Mesenchymal stem cell (in vitro differentiated cells and primary cell): Measurements from ENCODE around the gene ADAM12.

ENCODE experiments used
- DNase-seq: peaks from one replicate; pipeline ENCODE4 v3.0.0-alpha.2; 2013
- H2AFZ ChIP-seq: one replicate; pipeline ENCODE4 v1.6.1; 2013; ENCODE audit warnings: low read depth, mild to moderate bottlenecking, control low read depth, inconsistent platforms, low read length, moderate library complexity
- H2AK5ac ChIP-seq: 2 replicates; pipeline ENCODE4 v1.6.1; 2013; ENCODE audit warnings: low read length, moderate library complexity, mild to moderate bottlenecking, inconsistent platforms; ENCODE audit not compliant: severe bottlenecking
- H2BK120ac ChIP-seq: one replicate; pipeline ENCODE4 v1.6.1; 2013; ENCODE audit warnings: low read depth, mild to moderate bottlenecking, inconsistent platforms, low read length, moderate library complexity
- H2BK12ac ChIP-seq, 2 experiments: one replicate each; pipeline ENCODE4 v1.6.1; 2013; ENCODE audit warnings: inconsistent platforms in 2 of 2, low read length in 2 of 2, mild to moderate bottlenecking in 2 of 2, moderate library complexity in 2 of 2, control low read depth in 1 of 2
- H2BK15ac ChIP-seq: one replicate; pipeline ENCODE4 v1.6.1; 2013; ENCODE audit warnings: mild to moderate bottlenecking, low read depth, inconsistent platforms; ENCODE audit not compliant: poor library complexity, severe bottlenecking
- H2BK5ac ChIP-seq: 2 replicates; pipeline ENCODE4 v1.6.1; 2013; ENCODE audit warnings: low read depth, mild to moderate bottlenecking, low read length, control low read depth, inconsistent platforms; ENCODE audit not compliant: poor library complexity, severe bottlenecking
- H3K14ac ChIP-seq, 2 experiments: one replicate each; pipeline ENCODE4 v1.6.1; 2013; ENCODE audit warnings: inconsistent platforms in 2 of 2, low read length in 2 of 2, control low read depth in 1 of 2, mild to moderate bottlenecking in 1 of 2, moderate library complexity in 1 of 2
- H3K18ac ChIP-seq, 2 experiments: one replicate each; pipeline ENCODE4 v1.6.1; 2013; ENCODE audit warnings: inconsistent platforms in 2 of 2, low read length in 2 of 2, control low read depth in 1 of 2, low read depth in 1 of 2, mild to moderate bottlenecking in 1 of 2
- H3K23ac ChIP-seq, 2 experiments: one replicate each; pipeline ENCODE4 v1.6.1; 2013; ENCODE audit warnings: inconsistent platforms in 2 of 2, low read length in 2 of 2, mild to moderate bottlenecking in 2 of 2, moderate library complexity in 2 of 2, control low read depth in 1 of 2
- H3K27ac ChIP-seq: 2 replicates; pipeline ENCODE4 v1.5.1; 2013; ENCODE audit warnings: mild to moderate bottlenecking, moderate library complexity, low read length, control low read depth, inconsistent platforms; ENCODE audit not compliant: poor library complexity, severe bottlenecking
- H3K27me3 ChIP-seq, 2 experiments: 2 replicates each; pipeline versions ENCODE4 v1.6.1 to v1.7.0; 2013; ENCODE audit warnings: low read length in 2 of 2, mild to moderate bottlenecking in 2 of 2, moderate library complexity in 2 of 2, control low read depth in 1 of 2, inconsistent platforms in 1 of 2; ENCODE audit not compliant: control insufficient read depth in 1 of 2, insufficient read depth in 1 of 2
- H3K36me3 ChIP-seq, 2 experiments: 2 replicates each; pipeline versions ENCODE4 v1.6.1 to v1.7.0; 2013; ENCODE audit warnings: low read length in 2 of 2, control low read depth in 1 of 2, inconsistent platforms in 1 of 2, low read depth in 1 of 2, mild to moderate bottlenecking in 1 of 2; ENCODE audit not compliant: insufficient read depth in 2 of 2, control insufficient read depth in 1 of 2
- H3K4ac ChIP-seq, 2 experiments: one replicate each; pipeline ENCODE4 v1.6.1; 2013; ENCODE audit warnings: inconsistent platforms in 2 of 2, low read length in 2 of 2, mild to moderate bottlenecking in 2 of 2, moderate library complexity in 2 of 2, control low read depth in 1 of 2, low read depth in 1 of 2
- H3K4me1 ChIP-seq: 2 replicates; pipeline ENCODE4 v1.6.1; 2013; ENCODE audit warnings: low read depth, low read length, control low read depth; ENCODE audit not compliant: control insufficient read depth, insufficient read depth
- H3K4me2 ChIP-seq: 2 replicates; pipeline ENCODE4 v1.6.1; 2013; ENCODE audit warnings: low read length, mild to moderate bottlenecking, inconsistent platforms; ENCODE audit not compliant: poor library complexity, severe bottlenecking
- H3K4me3 ChIP-seq, 2 experiments: 2 replicates each; pipeline versions ENCODE4 v1.5.1 to v1.7.0; 2013; ENCODE audit warnings: low read length in 2 of 2, mild to moderate bottlenecking in 2 of 2, control low read depth in 1 of 2, low read depth in 1 of 2; ENCODE audit not compliant: insufficient read depth in 1 of 2
- H3K79me1 ChIP-seq: replicated peaks from 2 replicates; pipeline ENCODE4 v1.6.1; 2013; ENCODE audit warnings: mild to moderate bottlenecking, control low read depth, low read length, inconsistent platforms; ENCODE audit not compliant: poor library complexity, severe bottlenecking
- H3K9ac ChIP-seq: 2 replicates; pipeline ENCODE4 v1.7.0; 2013; ENCODE audit warnings: mild to moderate bottlenecking, low read length, moderate library complexity
- H3K9me3 ChIP-seq: 2 replicates; pipeline ENCODE4 v1.7.0; 2013; ENCODE audit warnings: mild to moderate bottlenecking, low read length; ENCODE audit not compliant: control insufficient read depth
- H4K8ac ChIP-seq: one replicate; pipeline ENCODE4 v1.6.1; 2013; ENCODE audit warnings: inconsistent platforms, mild to moderate bottlenecking, low read length, moderate library complexity
- H4K91ac ChIP-seq: one replicate; pipeline ENCODE4 v1.6.1; 2013; ENCODE audit warnings: mild to moderate bottlenecking, low read length, inconsistent platforms
- WGBS: methylation state at CpG from one replicate; pipeline ENCODE4 v1.1.7; 2013; ENCODE audit warnings: mixed read lengths; 5-methylcytosine and 5-hydroxymethylcytosine counted together

Gene ADAM12

DNA sequence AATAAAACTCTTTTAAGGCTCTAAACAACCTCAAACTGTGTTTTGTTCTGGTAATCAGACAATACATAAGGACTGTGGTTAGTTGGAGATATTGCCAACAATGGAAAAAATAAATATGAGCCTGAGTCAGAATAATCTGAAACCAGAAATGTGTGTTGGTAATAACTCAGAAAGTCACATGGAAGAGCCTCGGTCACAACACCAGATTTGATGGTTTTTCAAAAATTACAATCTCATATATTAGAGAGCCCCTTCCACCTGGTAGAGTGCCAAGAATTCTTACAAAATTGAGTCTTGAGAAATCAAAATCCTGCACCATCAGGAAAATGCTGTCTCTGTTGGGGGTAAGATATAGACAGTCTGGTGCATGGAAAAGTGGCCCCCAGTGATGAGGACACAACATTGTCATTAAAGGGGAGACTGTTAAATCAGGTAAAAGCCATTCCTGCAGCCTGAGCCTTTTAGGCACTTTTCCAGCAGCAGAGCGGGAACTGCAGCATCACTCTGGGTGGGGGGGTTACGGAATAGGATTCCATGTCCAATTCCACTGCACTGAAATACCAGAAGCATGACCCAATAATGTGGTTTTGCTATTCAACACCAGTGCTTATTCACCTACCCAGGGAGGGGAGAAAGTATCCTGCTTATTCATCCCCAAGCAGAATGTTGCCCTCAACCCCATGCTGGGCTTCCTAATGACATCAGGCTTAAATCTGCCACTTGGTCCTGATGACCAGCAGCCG, 9.5 kb upstream of the ADAM12 start:
- Histone ChIP-seq H4K8ac (peak overlapping the region; percentile 3), H3K23ac (no peak overlapping the region), H4K91ac (no peak overlapping the region), H2BK120ac (no peak overlapping the region), H2AFZ (no peak overlapping the region), H3K27ac (peak overlapping the region; percentile 98), H3K14ac (no peak overlapping the region), H3K79me1 (peaks cover 2% of the 10 kb centered on the region), H3K4me1 (peaks cover 9% of the 10 kb centered on the region), H3K9me3 (no peaks in the 10 kb centered on the region), H2BK5ac (peak overlapping the region; percentile 61), H3K4me2 (peak overlapping the region; percentile 32), H3K18ac (peak overlapping the region; percentile 65 to 77), H3K36me3 (no peaks in the 10 kb centered on the region), H3K4ac (peak overlapping the region in 1 of 2 experiments; percentile 10), H2BK12ac (peak overlapping the region; percentile 28 to 64), H2BK15ac (no peak overlapping the region), H2AK5ac (peak overlapping the region; percentile 67), H3K9ac (peak overlapping the region; percentile 78), H3K27me3 (no peaks in the 10 kb centered on the region), H3K4me3 (no peak overlapping the region)
- WGBS = 0% methylated on average over 3 of the region's 4 CpGs
- peak; percentile 92 for DNase-seq

DNA sequence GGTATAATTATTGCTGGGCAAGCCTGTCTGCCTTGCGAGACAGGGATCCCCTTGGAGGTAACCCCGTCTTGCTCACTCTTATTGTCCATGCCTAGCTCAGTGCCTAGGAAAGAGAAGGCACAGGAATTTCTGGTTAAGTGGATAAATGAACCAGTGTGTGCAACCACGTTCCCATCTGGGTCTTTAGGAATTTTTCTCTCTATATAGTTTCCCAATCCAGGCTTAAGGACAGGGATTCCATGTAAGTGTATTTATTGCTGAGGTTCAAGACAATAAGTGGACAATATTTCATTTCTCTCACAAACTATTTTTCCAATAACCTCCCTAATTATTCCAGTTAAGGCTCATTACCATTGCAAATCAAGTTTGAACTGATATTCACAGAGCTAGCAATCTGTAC, 8.9 kb upstream of the ADAM12 start:
- WGBS = 100% methylated on average over 2 of the region's 3 CpGs
- H3K36me3 ChIP-seq = no peaks in the 10 kb centered on the region
- no peaks in the 10 kb centered on the region for H3K27me3 ChIP-seq

DNA sequence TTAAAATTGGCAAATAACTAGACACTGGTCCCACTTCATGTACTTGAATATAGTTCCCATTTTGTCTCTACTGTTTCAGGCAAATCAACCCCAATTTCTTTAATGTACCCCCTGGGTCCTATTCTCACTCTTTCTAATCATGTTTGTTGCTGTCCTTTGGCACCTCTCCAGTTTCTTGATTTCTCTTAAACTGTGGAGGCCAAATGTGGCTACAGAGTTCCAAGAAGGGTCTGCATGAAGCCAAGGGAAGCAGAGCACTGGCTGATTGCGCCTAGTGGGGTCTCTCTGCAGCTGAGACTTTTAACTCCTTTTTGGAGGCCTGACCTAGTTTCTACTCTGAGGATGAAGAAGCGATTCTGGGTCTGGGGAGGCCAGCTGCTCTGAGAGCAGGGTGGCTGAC, 6.7 kb upstream of the ADAM12 start:
- DNase-seq = no peak
- H3K36me3 ChIP-seq = no peaks in the 10 kb centered on the region
- no peak overlapping the region for H4K8ac ChIP-seq
- no peak overlapping the region for H4K91ac ChIP-seq
- no peak overlapping the region for H3K9ac ChIP-seq
- H3K27me3 ChIP-seq = no peaks in the 10 kb centered on the region
- H3K9me3 ChIP-seq = no peaks in the 10 kb centered on the region
- no peak overlapping the region for H3K14ac ChIP-seq
- peaks cover 2% of the 10 kb centered on the region for H3K79me1 ChIP-seq
- 95% methylated on average over 2 of the region's 2 CpGs for WGBS
- peak overlapping the region; percentile 3 for H2AK5ac ChIP-seq
- H3K27ac ChIP-seq = no peak overlapping the region
- H3K4me3 ChIP-seq = no peak overlapping the region
- no peak overlapping the region for H2BK12ac ChIP-seq
- H3K4ac ChIP-seq = no peak overlapping the region
- H3K4me2 ChIP-seq = no peak overlapping the region
- H3K23ac ChIP-seq = no peak overlapping the region
- no peak overlapping the region for H2AFZ ChIP-seq
- H2BK120ac ChIP-seq = no peak overlapping the region
- H3K4me1 ChIP-seq = peaks cover 9% of the 10 kb centered on the region
- H2BK5ac ChIP-seq = no peak overlapping the region
- H3K18ac ChIP-seq = no peak overlapping the region
- no peak overlapping the region for H2BK15ac ChIP-seq

More for the DNA sequence above, 8.9 kb upstream of the ADAM12 start:
- Histone ChIP-seq H4K8ac (peak overlapping the region; percentile 12), H3K18ac (peak overlapping the region in 1 of 2 experiments; percentile 92), H3K79me1 (peaks cover 2% of the 10 kb centered on the region), H3K27ac (peak overlapping the region; percentile 84), H3K4me3 (no peak overlapping the region), H2AK5ac (peak overlapping the region; percentile 57), H3K4ac (peak overlapping the region in 1 of 2 experiments; percentile 67), H2BK5ac (no peak overlapping the region), H3K14ac (no peak overlapping the region), H3K4me2 (no peak overlapping the region), H2BK12ac (peak overlapping the region; percentile 27 to 98), H2BK15ac (no peak overlapping the region), H2BK120ac (no peak overlapping the region), H3K9me3 (no peaks in the 10 kb centered on the region), H2AFZ (no peak overlapping the region), H3K4me1 (peaks cover 9% of the 10 kb centered on the region), H4K91ac (peak overlapping the region; percentile 30), H3K9ac (peak overlapping the region; percentile 78), H3K23ac (no peak overlapping the region)
- no peak for DNase-seq

DNA sequence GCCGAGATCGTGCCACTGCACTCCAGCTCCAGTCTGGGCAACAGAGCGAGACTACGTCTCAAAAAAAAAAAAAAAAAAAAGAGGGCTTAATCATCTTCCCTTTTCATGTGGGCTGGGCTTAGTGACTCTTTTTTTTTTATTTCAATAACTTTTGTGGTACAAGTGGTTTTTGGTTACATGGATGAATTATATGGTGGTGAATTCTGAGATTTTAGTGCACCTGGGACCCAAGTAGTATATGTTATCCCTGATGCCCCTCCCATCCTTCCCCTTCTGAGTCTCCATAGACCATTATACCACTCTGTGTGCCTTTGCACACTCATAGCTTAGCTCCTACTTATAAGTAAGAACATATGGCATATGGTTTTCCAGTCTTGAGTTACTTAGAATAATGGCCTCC, 4.8 kb upstream of the ADAM12 start:
- H3K4me3 ChIP-seq = no peak overlapping the region
- no peaks in the 10 kb centered on the region for H3K36me3 ChIP-seq
- H3K4ac ChIP-seq = no peak overlapping the region
- H2BK5ac ChIP-seq = no peak overlapping the region
- H3K79me1 ChIP-seq = peaks cover 4% of the 10 kb centered on the region
- H4K91ac ChIP-seq = no peak overlapping the region
- no peak overlapping the region for H2BK15ac ChIP-seq
- no peak overlapping the region for H3K23ac ChIP-seq
- no peak overlapping the region for H3K14ac ChIP-seq
- H2BK120ac ChIP-seq = no peak overlapping the region
- no peaks in the 10 kb centered on the region for H3K9me3 ChIP-seq
- H2AFZ ChIP-seq = no peak overlapping the region
- H2BK12ac ChIP-seq = no peak overlapping the region
- DNase-seq = no peak
- peaks cover 12% of the 10 kb centered on the region for H3K4me1 ChIP-seq
- no peak overlapping the region for H3K9ac ChIP-seq
- 100% methylated on average over 4 of the region's 4 CpGs for WGBS
- H3K4me2 ChIP-seq = no peak overlapping the region
- H3K18ac ChIP-seq = no peak overlapping the region
- no peak overlapping the region for H4K8ac ChIP-seq
- no peaks in the 10 kb centered on the region for H3K27me3 ChIP-seq
- no peak overlapping the region for H2AK5ac ChIP-seq
- no peak overlapping the region for H3K27ac ChIP-seq
